Measurements from ENCODE around the gene PPP4R4.
"Not testable (repeated sequence)": the region's sequence is repeated elsewhere in the genome, so short reads cannot be mapped to it uniquely, and the experiment has no call there.

The PPP4R4 gene

GRCh38 chr14:94244182-94244581 lies 70.1 kb downstream of the PPP4R4 start:
- H3K9me3 ChIP-seq (ENCODE audit: insufficient read depth, low read length, severe bottlenecking): no peaks in the 10 kb centered on the region
- H3K79me2 ChIP-seq (ENCODE audit: insufficient read depth, low read length): no peaks in the 10 kb centered on the region
- H3K27ac ChIP-seq (ENCODE audit: low read length): no peak overlapping the region
- no peak for ATAC-seq (ENCODE audit: insufficient read depth, low read depth)
- no peak overlapping the region for H3K4me3 ChIP-seq (ENCODE audit: low read depth in 1 of 2, low read length in 2 of 2)
- no peak for TF ChIP-seq CTCF (IDR thresholded peaks at IDR 0.05; ENCODE audit: borderline replicate concordance, extremely low read depth, low read length, poor library complexity, severe bottlenecking)
- TF ChIP-seq EZH2 (IDR thresholded peaks at IDR 0.05; ENCODE audit: borderline replicate concordance, low read depth, low read length, severe bottlenecking): no peak
- H3K9ac ChIP-seq (ENCODE audit: low read depth, low read length): no peak overlapping the region
- peaks cover 12% of the 10 kb centered on the region for H3K27me3 ChIP-seq (ENCODE audit: insufficient read depth, low read length, poor library complexity)
- no peaks in the 10 kb centered on the region for H3K36me3 ChIP-seq (ENCODE audit: insufficient read depth, low read length)
- no peak overlapping the region for H3K4me2 ChIP-seq (ENCODE audit: insufficient read depth, low read length)
- H3K4me1 ChIP-seq (ENCODE audit: insufficient read depth, low read length): no peaks in the 10 kb centered on the region
- no peak for DNase-seq
- H4K20me1 ChIP-seq (ENCODE audit: insufficient read depth, low read length): no peaks in the 10 kb centered on the region
- no peak overlapping the region for H2AFZ ChIP-seq (ENCODE audit: low read depth, low read length)

- not testable (repeated sequence) for H3K4me2 ChIP-seq (ENCODE audit: insufficient read depth, low read length); DNase-seq; H2AFZ ChIP-seq (ENCODE audit: low read depth, low read length); H3K4me1 ChIP-seq (ENCODE audit: insufficient read depth, low read length); H3K27me3 ChIP-seq (ENCODE audit: insufficient read depth, low read length, poor library complexity); H3K9me3 ChIP-seq (ENCODE audit: insufficient read depth, low read length, severe bottlenecking); H3K9ac ChIP-seq (ENCODE audit: low read depth, low read length); ATAC-seq (ENCODE audit: insufficient read depth, low read depth); H4K20me1 ChIP-seq (ENCODE audit: insufficient read depth, low read length); H3K79me2 ChIP-seq (ENCODE audit: insufficient read depth, low read length); H3K4me3 ChIP-seq (ENCODE audit: low read depth in 1 of 2, low read length in 2 of 2); H3K36me3 ChIP-seq (ENCODE audit: insufficient read depth, low read length); H3K27ac ChIP-seq (ENCODE audit: low read length)
These were observed 90.1 kb downstream of the PPP4R4 start for GRCh38 chr14:94264195-94264594.

- Histone ChIP-seq H3K9ac (ENCODE audit: low read depth, low read length) (no peak overlapping the region), H3K27me3 (ENCODE audit: insufficient read depth, low read length, poor library complexity) (no peaks in the 10 kb centered on the region), H3K9me3 (ENCODE audit: insufficient read depth, low read length, severe bottlenecking) (no peaks in the 10 kb centered on the region), H3K4me1 (ENCODE audit: insufficient read depth, low read length) (no peaks in the 10 kb centered on the region), H4K20me1 (ENCODE audit: insufficient read depth, low read length) (no peaks in the 10 kb centered on the region), H3K36me3 (ENCODE audit: insufficient read depth, low read length) (no peaks in the 10 kb centered on the region), H3K4me2 (ENCODE audit: insufficient read depth, low read length) (no peak overlapping the region), H3K79me2 (ENCODE audit: insufficient read depth, low read length) (no peaks in the 10 kb centered on the region), H2AFZ (ENCODE audit: low read depth, low read length) (no peak overlapping the region), H3K4me3 (ENCODE audit: low read depth in 1 of 2, low read length in 2 of 2) (no peak overlapping the region), H3K27ac (ENCODE audit: low read length) (no peak overlapping the region)
- TF ChIP-seq CTCF (IDR thresholded peaks at IDR 0.05; ENCODE audit: borderline replicate concordance, extremely low read depth, low read length, poor library complexity, severe bottlenecking) (no peak), EZH2 (IDR thresholded peaks at IDR 0.05; ENCODE audit: borderline replicate concordance, low read depth, low read length, severe bottlenecking) (no peak)
- ATAC-seq (ENCODE audit: insufficient read depth, low read depth) (no peak), DNase-seq (no peak)
These were observed 93.2 kb downstream of the PPP4R4 start for GRCh38 chr14:94267352-94267751.

GRCh38 chr14:94268582-94268981 lies 94.5 kb downstream of the PPP4R4 start:
- H3K4me1 ChIP-seq (ENCODE audit: insufficient read depth, low read length); H3K4me3 ChIP-seq (ENCODE audit: low read depth in 1 of 2, low read length in 2 of 2); DNase-seq; H3K4me2 ChIP-seq (ENCODE audit: insufficient read depth, low read length); H3K27ac ChIP-seq (ENCODE audit: low read length); ATAC-seq (ENCODE audit: insufficient read depth, low read depth); H3K79me2 ChIP-seq (ENCODE audit: insufficient read depth, low read length); H3K36me3 ChIP-seq (ENCODE audit: insufficient read depth, low read length); H2AFZ ChIP-seq (ENCODE audit: low read depth, low read length); H4K20me1 ChIP-seq (ENCODE audit: insufficient read depth, low read length); H3K27me3 ChIP-seq (ENCODE audit: insufficient read depth, low read length, poor library complexity); H3K9ac ChIP-seq (ENCODE audit: low read depth, low read length); H3K9me3 ChIP-seq (ENCODE audit: insufficient read depth, low read length, severe bottlenecking): not testable (repeated sequence)

All from DND-41 (cell line).